ENCODE results near the gene MIGA2.

GRCh38 chr9:129104051-129104450 lies 67.6 kb downstream of the MIGA2 start:
- TF ChIP-seq RAD21 (IDR thresholded peaks at IDR 0.05; ENCODE audit: low read length) (no peak), RCOR1 (IDR thresholded peaks at IDR 0.05; ENCODE audit: insufficient replicate concordance, low read length) (no peak), RFX5 (IDR thresholded peaks at IDR 0.05; ENCODE audit: low read depth, low read length) (no peak), ELK1 (IDR thresholded peaks at IDR 0.05; ENCODE audit: borderline replicate concordance, low read depth, low read length) (no peak)
- TF ChIP-seq, protein P1, sequence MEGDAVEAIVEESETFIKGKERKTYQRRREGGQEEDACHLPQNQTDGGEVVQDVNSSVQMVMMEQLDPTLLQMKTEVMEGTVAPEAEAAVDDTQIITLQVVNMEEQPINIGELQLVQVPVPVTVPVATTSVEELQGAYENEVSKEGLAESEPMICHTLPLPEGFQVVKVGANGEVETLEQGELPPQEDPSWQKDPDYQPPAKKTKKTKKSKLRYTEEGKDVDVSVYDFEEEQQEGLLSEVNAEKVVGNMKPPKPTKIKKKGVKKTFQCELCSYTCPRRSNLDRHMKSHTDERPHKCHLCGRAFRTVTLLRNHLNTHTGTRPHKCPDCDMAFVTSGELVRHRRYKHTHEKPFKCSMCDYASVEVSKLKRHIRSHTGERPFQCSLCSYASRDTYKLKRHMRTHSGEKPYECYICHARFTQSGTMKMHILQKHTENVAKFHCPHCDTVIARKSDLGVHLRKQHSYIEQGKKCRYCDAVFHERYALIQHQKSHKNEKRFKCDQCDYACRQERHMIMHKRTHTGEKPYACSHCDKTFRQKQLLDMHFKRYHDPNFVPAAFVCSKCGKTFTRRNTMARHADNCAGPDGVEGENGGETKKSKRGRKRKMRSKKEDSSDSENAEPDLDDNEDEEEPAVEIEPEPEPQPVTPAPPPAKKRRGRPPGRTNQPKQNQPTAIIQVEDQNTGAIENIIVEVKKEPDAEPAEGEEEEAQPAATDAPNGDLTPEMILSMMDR (conservative IDR thresholded peaks at IDR 0.05; ENCODE audit: low read depth, low read length), result no peak

Data from IMR-90 (cell line).